Heart left ventricle (tissue), 16 donors: Measurements from ENCODE around the gene TXNRD3. TPM values are rescaled to one million over a fixed set of nuclear protein-coding genes. Genes with fewer than 3 reads are reported as not detected.
"Not testable (repeated sequence)": the region's sequence is repeated elsewhere in the genome, so short reads cannot be mapped to it uniquely, and the experiment has no call there.

Source experiments
- ATAC-seq, 4 donors: fragments of 200-7000 bp; cut with Tn5 transposase; one replicate each; pipeline ENCODE4 v1.9.1; 2020 to 2022; ENCODE audit warnings: moderate library complexity in 4 of 4, mild to moderate bottlenecking in 3 of 4, moderate number of reproducible peaks in 1 of 4
- DNase-seq, 5 donors: peaks; one replicate each; pipeline ENCODE4 v3.0.0-alpha.2; 2020
- H3K27ac ChIP-seq, 12 donors: fragments of 200-600 bp; sonication (generic) in 4 of 12; one replicate each; pipeline versions ENCODE4 v1.5.0 to v1.8.0; 2016 to 2022; ENCODE audit warnings: mild to moderate bottlenecking in 2 of 12
- H3K27me3 ChIP-seq, 9 donors: fragments of 200-600 bp; sonication (generic) in 2 of 9; one replicate each; pipeline versions ENCODE4 v1.5.1 to v1.8.0; 2016 to 2022; ENCODE audit warnings: mild to moderate bottlenecking in 3 of 9
- H3K36me3 ChIP-seq, 9 donors: fragments of 200-600 bp; sonication (generic) in 2 of 9; one replicate each; pipeline versions ENCODE4 v1.5.0 to v1.8.0; 2018 to 2022; ENCODE audit warnings: mild to moderate bottlenecking in 2 of 9
- H3K4me1 ChIP-seq, 12 donors: fragments of 200-600 bp; sonication (generic) in 4 of 12; one replicate each; pipeline versions ENCODE4 v1.5.0 to v1.8.0; 2016 to 2022; ENCODE audit warnings: mild to moderate bottlenecking in 3 of 12
- H3K4me3 ChIP-seq, 12 donors: fragments of 200-600 bp; sonication (generic) in 4 of 12; one replicate each; pipeline versions ENCODE4 v1.5.0 to v1.8.0; 2017 to 2022; ENCODE audit warnings: mild to moderate bottlenecking in 9 of 12, moderate library complexity in 4 of 12
- H3K9me3 ChIP-seq, 12 donors: fragments of 200-600 bp; sonication (generic) in 4 of 12; one replicate each; pipeline versions ENCODE4 v1.5.0 to v1.8.0; 2016 to 2022; ENCODE audit warnings: mild to moderate bottlenecking in 1 of 12
- CTCF ChIP-seq, 12 donors: fragments of 200-600 bp; sonication (generic) in 4 of 12; IDR thresholded peaks; one replicate each; pipeline versions ENCODE4 v1.5.0 to v1.8.0; 2018 to 2022; ENCODE audit warnings: antibody characterized with exemption in 12 of 12, mild to moderate bottlenecking in 5 of 12
- POLR2A ChIP-seq, 2 donors: fragments of 450-650 bp; IDR thresholded peaks; one replicate each; pipeline ENCODE4 v1.6.1; 2017; ENCODE audit warnings: antibody characterized with exemption in 2 of 2, mild to moderate bottlenecking in 2 of 2, moderate library complexity in 2 of 2
- WGBS, 4 donors: extraction: QIAGEN DNeasy Blood & Tissue Kit in 2 of 4; methylation state at CpG; one replicate each; pipeline versions ENCODE4 v1.1.5 to v1.1.7; 2013 to 2018; 5-methylcytosine and 5-hydroxymethylcytosine counted together
- intact Hi-C, 10 donors: fragments of 100-400 bp; cut with DNase I; formaldehyde crosslinking; loops; one replicate each; pipeline versions ENCODE4 v1.11.1 to v1.14.2; 2022
- polyA plus RNA-seq, 2 donors: library from polyadenylated mRNA; stranded (reverse); fragments of 200-250 nt; gene quantifications; one replicate each; pipeline ENCODE4 v1.2.3, GENCODE V29; 2013
- total RNA-seq, 9 donors: library from RNA; depleted of rRNA in 2 of 9; stranded (reverse); fragments of >200 nt in 2 of 9; fragmentation: NEBNext Ultra II Directional in 3 of 9; extraction: Animal tissue kit (Norgen Biotek cat#: 25700) in 3 of 9; gene quantifications; one replicate each; pipeline versions ENCODE4 v1.1.0 to v1.2.4, GENCODE V29; 2016 to 2023
- donor health status: ischemic (EF 13 %, LVEDD 7.1; RV severe dilation, severe dysfunction).
- donor health status: healthy with polysubstance abuse.
- donor health status: DM: no; HTN: yes; CAD: no.
- donor health status: DM: no; HTN: no; CAD: no.
- donor health status: ischemic (EF 25% LVEDD 6.9; RV normal size, moderate dysfunction).
- donor health status: ischemic (EF 25% LVEDD 5.7; RV mildly dilated, moderate dysfunction).
- donor health status: healthy.
- donor health status: DM: yes; HTN: yes; CAD: no.
- donor health status: ischemic (EF 35%, LVEDD 5.7; RV mildly dilated, moderate dysfunction).
- donor health status: nonischemic (EF 11% LVEDD 7.7; RV severe dilation, severe dysfunction).
- donor health status: DM: yes; HTN: yes; CAD: no.
- donor health status: PGD.
- donor health status: ischemic (EF 29% LVEDD 5.4; RV normal size, mild dysfunction).
- donor health status: nonischemic (EF 23%, LVEDD 6.1; RV moderate dilation, normal function).

TXNRD3 gene
- total and polyA plus RNA-seq, 11 donors = 1.7 to 8.2 (median 5.7) TPM

- intact Hi-C loops = no loop called here
- H3K4me1 ChIP-seq = no peaks in the 10 kb centered on the region
- no peak for ATAC-seq
- DNase-seq = no peak
- no peaks in the 10 kb centered on the region for H3K9me3 ChIP-seq
- TF ChIP-seq CTCF (IDR thresholded peaks at IDR 0.05) = no peak
- no peak for TF ChIP-seq POLR2A (IDR thresholded peaks at IDR 0.05)
- H3K36me3 ChIP-seq = peaks cover 0 to 66% (median 5%) of the 10 kb centered on the region in 9 donors
- WGBS, 4 donors = 80 to 87% (median 82%) methylated on average over 5 of the region's 5 CpGs
- H3K27me3 ChIP-seq = no peaks in the 10 kb centered on the region
- H3K4me3 ChIP-seq = no peak overlapping the region
- H3K27ac ChIP-seq = no peak overlapping the region
These were observed 20.1 kb downstream of the TXNRD3 start for GRCh38 chr3:126634803-126635202.

- Histone ChIP-seq H3K27ac (no peak overlapping the region), H3K4me1 (no peaks in the 10 kb centered on the region), H3K9me3 (no peaks in the 10 kb centered on the region), H3K36me3 (peaks cover 0 to 73% (median 5%) of the 10 kb centered on the region in 9 donors), H3K27me3 (no peaks in the 10 kb centered on the region), H3K4me3 (no peak overlapping the region)
- intact Hi-C loops = no loop called here
- WGBS, 4 donors = 41 to 64% (median 54%) methylated on average over 2 of the region's 2 CpGs
- DNase-seq (no peak), ATAC-seq (no peak)
- TF ChIP-seq CTCF (IDR thresholded peaks at IDR 0.05) (no peak), POLR2A (IDR thresholded peaks at IDR 0.05) (no peak)
These were observed 24.9 kb downstream of the TXNRD3 start for GRCh38 chr3:126630020-126630419.

- H3K4me3 ChIP-seq, ATAC-seq, DNase-seq, H3K27me3 ChIP-seq, H3K27ac ChIP-seq, H3K9me3 ChIP-seq, intact Hi-C loops: not testable (repeated sequence)
- WGBS, 4 donors = 85 to 96% (median 90%) methylated on average over 3 of the region's 3 CpGs
- Histone ChIP-seq H3K4me1 (peaks cover 0 to 12% (median 1%) of the 10 kb centered on the region in 12 donors), H3K36me3 (peaks cover 0 to 54% (median 5%) of the 10 kb centered on the region in 9 donors)
These were observed 29.2 kb downstream of the TXNRD3 start for GRCh38 chr3:126625735-126626134.

GRCh38 chr3:126622694-126623093 is 32.2 kb downstream of the TXNRD3 start:
- TF ChIP-seq CTCF (IDR thresholded peaks at IDR 0.05) (no peak), POLR2A (IDR thresholded peaks at IDR 0.05) (no peak)
- Histone ChIP-seq H3K4me3 (no peak overlapping the region), H3K27me3 (no peaks in the 10 kb centered on the region), H3K27ac (no peak overlapping the region), H3K9me3 (no peaks in the 10 kb centered on the region), H3K4me1 (peaks cover 0 to 16% (median 2%) of the 10 kb centered on the region in 12 donors), H3K36me3 (peaks cover 0 to 29% (median 0%) of the 10 kb centered on the region in 9 donors)
- intact Hi-C loops = no loop called here
- WGBS, 4 donors = 93 to 98% (median 97%) methylated on average over 1 of the region's 1 CpG
- ATAC-seq = no peak
- no peak for DNase-seq
